T-helper 1 cell treated with Interleukin-12 subunit alpha and Interleukin-12 subunit beta and Interleukin-4 antibody, amounts not matched to agents 30 ng/mL and 1 ng/mL, for 36 hours (primary cell): ENCODE measurements around the gene FGFR4. TPM values are rescaled to one million over a fixed set of nuclear protein-coding genes. Genes with fewer than 3 reads are reported as not detected.

Experiments used
- intact Hi-C: fragments of 100-400 bp; cut with micrococcal nuclease; formaldehyde crosslinking; loops from one replicate; pipeline ENCODE4 v1.15.1; 2024
- total RNA-seq: library from RNA; stranded (reverse); gene quantifications from 2 replicates; pipeline ENCODE4 v1.2.3, GENCODE V29; 2022

Gene FGFR4
- total RNA-seq, 1 donor from 2014 or later: 1.3 TPM

- intact Hi-C loops: no loop called here
These were observed 12.8 kb downstream of the FGFR4 start for GRCh38 chr5:177099422-177100093.

GRCh38 chr5:177100714-177101121, 14.0 kb downstream of the FGFR4 start:
- intact Hi-C loops: no loop called here

- intact Hi-C loops: no loop called here
These were observed 17.0 kb downstream of the FGFR4 start for GRCh38 chr5:177103523-177104253.

- intact Hi-C loops: no loop called here
These were observed 19.2 kb downstream of the FGFR4 start for GRCh38 chr5:177105691-177106476.

- intact Hi-C loops: no loop called here
These were observed 20.4 kb downstream of the FGFR4 start for GRCh38 chr5:177107159-177107558.

- intact Hi-C loops: loop anchor here (5.0 kb wide), 5 partner anchors 37 to 1383 kb away; no protein-coding TSS in a partner anchor
These were observed 23.1 kb downstream of the FGFR4 start for GRCh38 chr5:177109810-177110209.

- intact Hi-C loops: loop anchor here (1.0 to 5.0 kb wide), 6 partner anchors 35 to 1385 kb away; no protein-coding TSS in a partner anchor
These were observed 25.1 kb downstream of the FGFR4 start for GRCh38 chr5:177111720-177112394.

- intact Hi-C loops: loop anchor here (1.0 to 5.0 kb wide), 6 partner anchors 35 to 1385 kb away; no protein-coding TSS in a partner anchor
These were observed 26.0 kb downstream of the FGFR4 start for GRCh38 chr5:177112589-177113220.

GRCh38 chr5:177113566-177114424, 27.1 kb downstream of the FGFR4 start:
- intact Hi-C loops: loop anchor here (1.0 to 5.0 kb wide), 13 partner anchors 21 to 1386 kb away; no protein-coding TSS in a partner anchor

GRCh38 chr5:177116631-177117373, 30.1 kb downstream of the FGFR4 start:
- intact Hi-C loops: no loop called here

GRCh38 chr5:177117441-177118045, 30.8 kb downstream of the FGFR4 start:
- intact Hi-C loops: no loop called here

- intact Hi-C loops: no loop called here
These were observed 35.9 kb downstream of the FGFR4 start for GRCh38 chr5:177122566-177122965.

- intact Hi-C loops: no loop called here
These were observed 37.2 kb downstream of the FGFR4 start for GRCh38 chr5:177123789-177124485.

- intact Hi-C loops: no loop called here
These were observed 37.8 kb downstream of the FGFR4 start for GRCh38 chr5:177124486-177124991.

- intact Hi-C loops: no loop called here
These were observed 40.1 kb downstream of the FGFR4 start for GRCh38 chr5:177126771-177127170.

GRCh38 chr5:177128551-177128981, 41.9 kb downstream of the FGFR4 start:
- intact Hi-C loops: loop anchor here (2.0 kb wide), 1 partner anchor 180 kb away; no protein-coding TSS in a partner anchor

- intact Hi-C loops: loop anchor here (5.0 kb wide), 3 partner anchors 108 to 367 kb away; partner anchors contain the start of genes PDLIM7 and ZNF346
These were observed 43.7 kb downstream of the FGFR4 start for GRCh38 chr5:177130211-177131018.
